Fibroblast of skin of back (primary cell): ENCODE measurements around the gene CEACAM21.
"Not testable (repeated sequence)": the region's sequence is repeated elsewhere in the genome, so short reads cannot be mapped to it uniquely, and the experiment has no call there.

Experiments used
- DNase-seq: peaks from one replicate; pipeline ENCODE4 v3.0.0-alpha.2; 2013

The CEACAM21 gene

GRCh38 chr19:41549884-41550283, 26.1 kb upstream of the CEACAM21 start:
- no peak for DNase-seq

- no peak for DNase-seq
Observed at GRCh38 chr19:41551212-41551610, 24.8 kb upstream of the CEACAM21 start.

- DNase-seq = no peak
Observed at GRCh38 chr19:41551711-41552110, 24.3 kb upstream of the CEACAM21 start.

- DNase-seq = no peak
Observed at GRCh38 chr19:41552558-41552957, 23.4 kb upstream of the CEACAM21 start.

- no peak for DNase-seq
Observed at GRCh38 chr19:41553804-41554203, 22.2 kb upstream of the CEACAM21 start.

- no peak for DNase-seq
Observed at GRCh38 chr19:41554907-41555306, 21.1 kb upstream of the CEACAM21 start.

- no peak for DNase-seq
Observed at GRCh38 chr19:41555748-41556147, 20.2 kb upstream of the CEACAM21 start.

GRCh38 chr19:41563854-41564514, 12.0 kb upstream of the CEACAM21 start:
- no peak for DNase-seq

- peak; percentile 4 for DNase-seq
Observed at GRCh38 chr19:41564515-41565378, 11.2 kb upstream of the CEACAM21 start.

- no peak for DNase-seq
Observed at GRCh38 chr19:41565379-41565720, 10.6 kb upstream of the CEACAM21 start.

- no peak for DNase-seq
Observed at GRCh38 chr19:41566001-41566400, 10.0 kb upstream of the CEACAM21 start.

- no peak for DNase-seq
Observed at GRCh38 chr19:41569481-41570150, 6.3 kb upstream of the CEACAM21 start.

GRCh38 chr19:41570179-41570578, 5.8 kb upstream of the CEACAM21 start:
- no peak for DNase-seq

GRCh38 chr19:41570639-41571112, 5.3 kb upstream of the CEACAM21 start:
- peak; percentile 68 for DNase-seq

GRCh38 chr19:41577144-41577830, 1.3 kb downstream of the CEACAM21 start:
- no peak for DNase-seq

- DNase-seq = no peak
Observed at GRCh38 chr19:41577833-41578232, 1.9 kb downstream of the CEACAM21 start.

- no peak for DNase-seq
Observed at GRCh38 chr19:41578886-41579285, 2.9 kb downstream of the CEACAM21 start.

GRCh38 chr19:41581068-41581467, 5.1 kb downstream of the CEACAM21 start:
- not testable (repeated sequence) for DNase-seq

GRCh38 chr19:41582577-41583182, 6.7 kb downstream of the CEACAM21 start:
- not testable (repeated sequence) for DNase-seq

GRCh38 chr19:41584260-41584810, 8.4 kb downstream of the CEACAM21 start:
- DNase-seq = no peak

GRCh38 chr19:41584931-41585330, 9.0 kb downstream of the CEACAM21 start:
- DNase-seq = no peak

- DNase-seq = no peak
Observed at GRCh38 chr19:41586064-41586463, 10.1 kb downstream of the CEACAM21 start.
